ENCODE results near the gene ZCCHC2.

Gene ZCCHC2

DNA sequence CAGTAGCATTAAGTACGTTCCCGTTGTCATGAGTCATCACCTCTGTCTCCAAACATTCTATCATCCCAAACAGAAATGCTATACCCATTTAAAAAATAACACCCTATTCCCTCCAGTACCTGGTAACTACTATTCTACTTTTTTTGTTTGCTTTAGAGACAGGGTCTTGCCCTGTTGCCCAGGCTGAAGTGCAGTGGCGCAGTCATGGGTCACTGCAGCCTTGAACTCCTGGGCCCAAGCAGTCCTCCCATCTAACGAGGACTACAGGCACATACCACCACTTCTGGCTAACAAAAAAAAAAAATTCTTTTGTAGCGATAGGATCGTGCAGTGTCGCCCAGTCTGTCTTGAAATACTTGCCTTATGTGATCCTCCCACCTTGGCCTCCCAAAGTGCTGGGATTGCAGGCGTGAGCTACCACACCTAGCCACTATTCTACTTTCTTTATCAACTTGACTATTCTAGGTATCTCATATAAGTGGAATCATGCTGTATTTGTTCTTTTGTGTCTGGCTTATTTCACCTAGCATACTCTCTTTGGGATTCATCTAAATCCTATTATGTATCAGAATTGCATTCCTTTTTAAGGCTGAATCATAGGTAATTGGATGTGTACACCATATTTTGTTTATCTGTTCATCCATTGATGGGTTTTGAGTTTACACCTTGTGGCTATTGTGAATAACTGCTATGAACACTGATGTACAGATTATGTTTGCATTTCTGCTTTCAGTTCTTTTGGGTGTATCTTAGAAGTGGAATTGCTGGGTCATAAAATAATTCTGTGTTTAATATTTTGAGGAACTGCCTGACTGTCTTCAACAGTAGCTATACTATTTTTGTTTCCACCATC, 14.4 kb downstream of the ZCCHC2 start:
- no peak overlapping the region for H3K4me3 ChIP-seq
- H3K9me3 ChIP-seq (replicated peaks in 1 of 11): no peaks in the 10 kb centered on the region
- no peak overlapping the region for H3K27ac ChIP-seq
- H4K20me1 ChIP-seq: peaks cover 0 to 73% (median 21%) of the 10 kb centered on the region in 11 experiments; a peak in 13 of 22 replicates
- peaks cover 20 to 41% (median 29%) of the 10 kb centered on the region in 11 experiments for H3K36me3 ChIP-seq
- H3K4me1 ChIP-seq: peaks cover 0 to 23% (median 18%) of the 10 kb centered on the region in 10 experiments; a peak in 17 of 20 replicates
- no peak for TF ChIP-seq Cebpa-rat (IDR thresholded peaks at IDR 0.05)
- no peak overlapping the region for H3K9ac ChIP-seq
- H3K27me3 ChIP-seq: no peaks in the 10 kb centered on the region
- H3K4me2 ChIP-seq: no peak overlapping the region; a peak in 1 of 22 replicates

DNA sequence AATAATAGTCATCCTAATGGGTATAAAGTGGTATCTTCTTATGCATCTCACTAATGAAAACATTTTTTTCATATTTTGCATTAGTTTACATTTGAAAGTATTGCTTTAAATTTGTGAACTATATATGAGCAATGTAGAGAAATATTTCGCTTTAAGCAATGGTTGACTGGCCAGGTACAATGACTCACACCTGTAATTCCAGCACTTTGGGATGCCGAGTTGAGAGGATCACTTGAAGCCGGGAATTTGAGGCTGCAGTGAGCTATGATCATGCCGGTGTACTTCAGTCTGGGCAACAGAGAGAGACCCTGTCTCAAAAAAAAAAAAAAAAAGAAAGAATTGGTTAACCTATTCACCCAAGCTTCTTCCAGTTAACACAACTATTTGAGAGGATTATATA, 15.1 kb downstream of the ZCCHC2 start:
- Histone ChIP-seq H3K4me1 (peaks cover 0 to 23% (median 18%) of the 10 kb centered on the region in 10 experiments; a peak in 17 of 20 replicates), H3K27ac (no peak overlapping the region), H3K4me3 (no peak overlapping the region), H4K20me1 (peaks cover 0 to 66% (median 21%) of the 10 kb centered on the region in 11 experiments; a peak in 13 of 22 replicates), H3K27me3 (no peaks in the 10 kb centered on the region), H3K9ac (no peak overlapping the region), H3K9me3 (replicated peaks in 1 of 11) (no peaks in the 10 kb centered on the region), H3K36me3 (peaks cover 27 to 48% (median 35%) of the 10 kb centered on the region in 11 experiments), H3K4me2 (no peak overlapping the region)
- no peak for TF ChIP-seq Cebpa-rat (IDR thresholded peaks at IDR 0.05)

DNA sequence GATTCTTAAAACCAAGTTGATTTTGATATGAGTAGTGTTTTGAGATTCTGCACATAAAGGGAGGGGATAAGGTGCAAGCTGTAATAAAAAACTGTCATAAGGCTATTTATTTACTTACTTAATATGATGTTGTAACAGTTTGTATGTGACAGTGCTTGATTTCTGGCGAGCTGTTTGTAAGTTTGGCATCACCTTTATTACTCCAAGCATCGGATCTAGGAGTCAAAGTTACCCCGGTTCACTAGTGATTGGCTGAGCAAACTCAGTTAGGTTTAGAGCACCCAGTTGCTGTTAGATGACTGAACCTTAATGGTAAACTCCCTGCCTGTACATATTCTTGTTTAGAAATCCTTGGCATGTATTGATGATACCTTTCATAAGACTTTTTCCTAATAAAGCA, 16.1 kb downstream of the ZCCHC2 start:
- TF ChIP-seq Cebpa-rat (IDR thresholded peaks at IDR 0.05): no peak
- Histone ChIP-seq H4K20me1 (peaks cover 0 to 59% (median 21%) of the 10 kb centered on the region in 11 experiments; a peak in 13 of 22 replicates), H3K4me3 (no peak overlapping the region), H3K4me2 (no peak overlapping the region), H3K27ac (no peak overlapping the region), H3K9me3 (replicated peaks in 1 of 11) (no peaks in the 10 kb centered on the region), H3K9ac (no peak overlapping the region), H3K36me3 (peaks cover 36 to 57% (median 45%) of the 10 kb centered on the region in 11 experiments), H3K27me3 (no peaks in the 10 kb centered on the region), H3K4me1 (peaks cover 0 to 17% (median 15%) of the 10 kb centered on the region in 10 experiments; a peak in 17 of 20 replicates)

DNA sequence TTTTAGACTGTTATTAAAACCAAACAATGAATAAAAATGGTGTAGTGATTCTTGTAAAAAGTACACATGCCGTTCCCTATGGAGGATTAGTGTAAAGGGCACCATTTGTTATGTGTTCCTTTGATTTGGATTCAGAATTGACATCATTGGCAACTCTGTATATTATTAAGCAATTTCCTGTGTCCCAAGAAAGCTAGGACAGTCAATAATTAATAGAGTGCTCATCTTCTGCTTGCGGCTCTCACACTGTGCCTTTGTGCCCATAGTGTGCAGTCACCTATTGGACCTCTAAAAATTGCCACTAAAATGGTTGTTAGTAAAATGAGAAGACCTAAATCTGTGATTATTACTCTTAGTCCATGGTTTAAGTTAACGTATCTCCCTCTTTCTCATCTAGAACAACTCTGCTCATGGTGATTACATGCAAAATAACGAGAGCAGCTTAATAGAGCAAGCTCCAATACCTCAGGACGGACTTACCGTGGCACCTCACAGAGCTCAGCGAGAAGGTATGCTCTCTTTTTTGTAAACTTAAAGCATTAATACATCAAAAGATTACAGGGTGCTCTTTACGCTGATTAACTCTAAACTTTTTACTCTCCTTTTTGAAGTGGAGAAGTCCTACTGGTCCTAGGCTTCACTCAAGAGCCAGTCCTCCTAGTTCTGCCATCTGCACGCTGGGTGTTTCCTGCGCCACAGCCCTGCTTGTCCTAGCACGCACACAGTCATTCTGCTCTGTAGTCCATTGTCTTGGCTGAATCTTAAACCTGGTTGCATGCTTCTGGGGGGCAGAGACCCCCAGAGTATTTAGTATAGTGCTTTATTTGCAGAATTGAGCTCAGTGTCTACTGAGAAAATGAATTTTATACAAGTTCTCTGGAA, 16.7 kb downstream of the ZCCHC2 start:
- peaks cover 0 to 53% (median 15%) of the 10 kb centered on the region in 11 experiments; a peak in 13 of 22 replicates for H4K20me1 ChIP-seq
- H3K9ac ChIP-seq: no peak overlapping the region
- H3K36me3 ChIP-seq: peaks cover 43 to 64% (median 51%) of the 10 kb centered on the region in 11 experiments
- H3K9me3 ChIP-seq (replicated peaks in 1 of 11): no peaks in the 10 kb centered on the region
- TF ChIP-seq Cebpa-rat (IDR thresholded peaks at IDR 0.05): no peak
- no peaks in the 10 kb centered on the region for H3K27me3 ChIP-seq
- H3K4me3 ChIP-seq: no peak overlapping the region
- peaks cover 0 to 10% (median 10%) of the 10 kb centered on the region in 10 experiments; a peak in 17 of 20 replicates for H3K4me1 ChIP-seq
- no peak overlapping the region for H3K27ac ChIP-seq
- H3K4me2 ChIP-seq: no peak overlapping the region

DNA sequence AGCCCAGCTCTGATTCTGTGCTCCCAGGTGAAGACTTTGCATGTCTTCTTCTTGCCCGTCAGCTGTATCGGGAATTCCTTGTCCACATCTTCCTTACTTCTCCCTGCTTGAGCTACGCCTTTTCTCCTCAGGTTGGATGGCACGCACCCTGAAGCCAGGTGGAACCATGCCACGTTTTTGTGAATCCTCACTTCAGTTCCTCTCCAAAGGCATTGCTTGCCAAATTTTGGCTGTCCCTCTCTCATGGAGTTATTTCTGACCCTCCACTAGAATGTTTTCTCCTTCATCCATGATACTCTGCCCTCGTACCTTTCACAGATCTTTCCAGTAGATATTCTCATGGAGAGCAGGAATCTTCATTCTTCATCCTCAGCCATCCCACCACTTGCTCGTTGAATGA, 20.2 kb downstream of the ZCCHC2 start:
- H3K4me1 ChIP-seq: no peaks in the 10 kb centered on the region
- H4K20me1 ChIP-seq: peaks cover 0 to 29% (median 0%) of the 10 kb centered on the region in 11 experiments; a peak in 6 of 22 replicates
- H3K9ac ChIP-seq: no peak overlapping the region
- H3K9me3 ChIP-seq (replicated peaks in 1 of 11): no peaks in the 10 kb centered on the region
- no peaks in the 10 kb centered on the region for H3K27me3 ChIP-seq
- no peak overlapping the region for H3K4me2 ChIP-seq
- peaks cover 75 to 89% (median 83%) of the 10 kb centered on the region in 11 experiments for H3K36me3 ChIP-seq
- H3K4me3 ChIP-seq: no peak overlapping the region
- no peak overlapping the region for H3K27ac ChIP-seq
- TF ChIP-seq Cebpa-rat (IDR thresholded peaks at IDR 0.05): no peak

DNA sequence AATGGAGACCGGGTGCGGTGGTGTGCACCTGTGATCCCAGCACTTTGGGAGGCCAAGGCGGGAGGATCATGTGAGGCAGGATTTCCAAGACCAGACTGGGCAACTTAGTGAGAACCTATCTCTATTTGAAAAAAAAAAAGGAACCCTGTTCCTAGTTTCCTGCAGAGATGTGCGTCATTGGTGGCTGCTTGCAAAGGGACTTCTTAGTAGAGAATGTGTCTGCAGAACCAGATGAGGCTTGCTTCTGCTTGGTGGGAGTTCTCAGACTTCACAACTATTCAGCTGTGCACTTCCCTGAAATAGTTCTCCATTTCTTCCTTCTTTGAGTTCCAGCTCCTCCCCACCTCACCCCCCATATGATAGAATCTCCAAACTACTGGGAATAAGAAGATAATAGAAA, 22.3 kb downstream of the ZCCHC2 start:
- H3K9ac ChIP-seq: no peak overlapping the region
- no peaks in the 10 kb centered on the region for H3K9me3 ChIP-seq (replicated peaks in 1 of 11)
- TF ChIP-seq Cebpa-rat (IDR thresholded peaks at IDR 0.05): no peak
- no peaks in the 10 kb centered on the region for H3K4me1 ChIP-seq
- no peak overlapping the region for H3K27ac ChIP-seq
- H3K27me3 ChIP-seq: no peaks in the 10 kb centered on the region
- peaks cover 79 to 97% (median 88%) of the 10 kb centered on the region in 11 experiments for H3K36me3 ChIP-seq
- H3K4me3 ChIP-seq: no peak overlapping the region
- H3K4me2 ChIP-seq: no peak overlapping the region
- peaks cover 0 to 14% (median 0%) of the 10 kb centered on the region in 11 experiments; a peak in 4 of 22 replicates for H4K20me1 ChIP-seq

DNA sequence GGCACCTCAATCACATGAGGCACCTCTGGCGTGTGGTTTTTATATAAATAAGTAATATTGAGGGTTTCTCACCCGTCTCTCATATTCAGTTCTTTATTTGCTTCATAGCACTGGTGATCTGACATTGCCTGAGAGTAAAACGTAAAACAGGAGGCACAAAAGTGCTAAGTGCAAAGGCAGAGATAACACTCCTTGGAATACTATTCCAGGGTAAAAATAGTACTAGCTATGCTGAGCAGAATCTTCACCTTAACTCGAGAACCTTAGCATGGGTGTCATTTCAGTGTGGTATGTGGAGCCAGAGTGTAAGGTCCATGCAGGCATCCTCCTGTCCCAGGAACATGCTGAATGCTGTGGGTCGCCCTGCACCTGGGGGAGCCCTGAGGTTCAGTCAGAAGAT, 26.9 kb downstream of the ZCCHC2 start:
- H3K27ac ChIP-seq: no peak overlapping the region
- no peak overlapping the region for H3K4me3 ChIP-seq

DNA sequence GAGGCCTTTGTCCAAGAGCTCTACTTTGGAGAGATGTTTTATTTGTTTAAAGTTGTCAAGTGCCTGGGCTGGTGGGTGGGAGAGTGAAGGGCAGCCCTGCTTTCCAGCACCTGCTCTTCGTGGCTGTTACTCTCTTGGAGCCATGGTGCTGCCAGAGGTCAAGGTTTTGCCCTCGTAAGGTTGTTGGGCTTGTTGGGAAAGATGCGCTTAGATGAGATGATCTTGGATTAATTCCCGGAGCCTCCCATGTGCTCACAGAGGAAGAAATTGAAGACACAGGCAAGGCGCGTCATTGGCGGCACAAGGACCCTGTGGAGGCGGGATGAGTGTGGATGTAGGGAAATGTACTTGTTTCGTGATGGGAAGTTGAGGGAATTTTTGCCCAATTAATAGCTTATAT, 27.9 kb downstream of the ZCCHC2 start:
- H3K36me3 ChIP-seq: peaks cover 65 to 100% (median 86%) of the 10 kb centered on the region in 11 experiments
- H3K4me1 ChIP-seq: peaks cover 0 to 23% (median 9%) of the 10 kb centered on the region in 10 experiments; a peak in 11 of 20 replicates
- H3K4me2 ChIP-seq: no peak overlapping the region
- no peak for TF ChIP-seq Cebpa-rat (IDR thresholded peaks at IDR 0.05)
- H3K9me3 ChIP-seq (replicated peaks in 1 of 11): no peaks in the 10 kb centered on the region
- no peak overlapping the region for H3K9ac ChIP-seq
- peaks cover 0 to 27% (median 0%) of the 10 kb centered on the region in 11 experiments; a peak in 5 of 22 replicates for H4K20me1 ChIP-seq
- no peak overlapping the region for H3K4me3 ChIP-seq
- H3K27me3 ChIP-seq: no peaks in the 10 kb centered on the region
- no peak overlapping the region for H3K27ac ChIP-seq

More for the DNA sequence above, 26.9 kb downstream of the ZCCHC2 start:
- H3K4me1 ChIP-seq: peaks cover 0 to 15% (median 9%) of the 10 kb centered on the region in 10 experiments; a peak in 11 of 20 replicates
- H3K27me3 ChIP-seq: no peaks in the 10 kb centered on the region
- no peak for TF ChIP-seq Cebpa-rat (IDR thresholded peaks at IDR 0.05)
- H4K20me1 ChIP-seq: peaks cover 0 to 20% (median 0%) of the 10 kb centered on the region in 11 experiments; a peak in 5 of 22 replicates
- no peaks in the 10 kb centered on the region for H3K9me3 ChIP-seq (replicated peaks in 1 of 11)
- H3K9ac ChIP-seq: no peak overlapping the region
- H3K4me2 ChIP-seq: no peak overlapping the region
- peaks cover 69 to 100% (median 87%) of the 10 kb centered on the region in 11 experiments for H3K36me3 ChIP-seq

Measured in BLaER1 treated with 17β-estradiol and CSF1 and Interleukin-3, amounts not matched to agents 10 nM and 100 nM (cell line).